HCT116 (cell line): ENCODE measurements around the gene PRPF40A. TPM values are rescaled to one million over a fixed set of nuclear protein-coding genes. Genes with fewer than 3 reads are reported as not detected.

Experiments used
- ATAC-seq: fragments of 200-7000 bp; cut with Tn5 transposase; 2 replicates; pipeline ENCODE4 v1.9.1; 2020; ENCODE audit warnings: mild to moderate bottlenecking, moderate library complexity
- BruUV-seq: library from RNA; stranded (reverse); fragments of 400-500 nt; replicated peaks from 2 replicates; lab custom pipeline; 2021; lab: Mats Ljungman, UMichigan
- CTCF ChIA-PET: fragments of 300-600 bp; sonication (Branson Sonifier 250); formaldehyde crosslinking; loops from one replicate; lab custom pipeline; 2021; ENCODE audit warnings: antibody characterized with exemption; lab: Charles Lee
- POLR2A ChIA-PET: fragments of 300-600, 350-600 bp; sonication (Branson Sonifier 250); formaldehyde crosslinking; loops from one replicate; lab custom pipeline; 2021; ENCODE audit warnings: antibody characterized with exemption; lab: Charles Lee
- RAD21 ChIA-PET, 2 experiments: fragments of 300-600 bp; sonication (Branson Sonifier 250); formaldehyde crosslinking; loops; one replicate each; lab custom pipeline; 2023; ENCODE audit warnings: low total read pairs in 2 of 2; ENCODE audit not compliant: uncharacterized antibody in 2 of 2, unreplicated experiment in 2 of 2, low non-redundant PET in 1 of 2; lab: Charles Lee
- DNase-seq: peaks from one replicate; pipeline ENCODE4 v3.0.0-alpha.2; 2010; ENCODE audit warnings: low read depth, low spot score
- H2AFZ ChIP-seq: fragments of 200-600 bp; shearing (Covaris generic), sonication (generic); 2 replicates; pipeline ENCODE4 v1.6.1; 2017; ENCODE audit warnings: low read depth, mixed run types, mixed read lengths, antibody characterized with exemption, low read length; ENCODE audit not compliant: poor library complexity, severe bottlenecking
- H3K27ac ChIP-seq: 2 replicates; pipeline ENCODE4 v1.5.1; 2012; ENCODE audit warnings: low read depth, low read length
- H3K27me3 ChIP-seq: fragments of 200-600 bp; sonication (generic); 2 replicates; pipeline ENCODE4 v1.6.1; 2016; ENCODE audit warnings: mixed run types, low read length, mixed read lengths; ENCODE audit not compliant: insufficient read depth
- H3K36me3 ChIP-seq, 2 experiments: fragments of 200-500 bp in 1 of 2; fragments of 200-600 bp in 1 of 2; sonication (Bioruptor generic) in 1 of 2; sonication (generic) in 1 of 2; 2 replicates each; pipeline versions ENCODE4 v1.5.1 to v1.6.1; 2014 to 2016; ENCODE audit warnings: low read length in 2 of 2, inconsistent platforms in 1 of 2, mixed read lengths in 1 of 2, mixed run types in 1 of 2; ENCODE audit not compliant: insufficient read depth in 2 of 2, control insufficient read depth in 1 of 2
- H3K4me1 ChIP-seq, 2 experiments: fragments of 200-600 bp in 1 of 2; sonication (generic) in 1 of 2; 2 replicates each; pipeline versions ENCODE4 v1.5.1 to v1.6.1; 2012 to 2017; ENCODE audit warnings: low read length in 2 of 2, inconsistent platforms in 1 of 2, mild to moderate bottlenecking in 1 of 2, mixed read lengths in 1 of 2, mixed run types in 1 of 2, moderate library complexity in 1 of 2; ENCODE audit not compliant: insufficient read depth in 2 of 2, control insufficient read depth in 1 of 2
- H3K4me2 ChIP-seq: fragments of 200-600 bp; sonication (generic); 2 replicates; pipeline ENCODE4 v1.6.1; 2017; ENCODE audit warnings: mixed run types, low read length, mixed read lengths
- H3K4me3 ChIP-seq, 2 experiments: fragments of 200-600 bp in 1 of 2; sonication (generic) in 1 of 2; replicated peaks in 1 of 2; 2 replicates each; pipeline ENCODE4 v1.5.1; 2011 to 2016; ENCODE audit warnings: low read length in 2 of 2, control low read depth in 1 of 2, low read depth in 1 of 2, mild to moderate bottlenecking in 1 of 2, mixed read lengths in 1 of 2, mixed run types in 1 of 2
- H3K79me2 ChIP-seq: fragments of 200-600 bp; sonication (generic); 2 replicates; pipeline ENCODE4 v1.6.1; 2017; ENCODE audit warnings: mild to moderate bottlenecking, mixed run types, low read length, moderate library complexity, mixed read lengths; ENCODE audit not compliant: insufficient read depth
- H3K9ac ChIP-seq: fragments of 200-600 bp; sonication (generic); 2 replicates; pipeline ENCODE4 v1.6.1; 2016; ENCODE audit warnings: low read length, mixed read lengths
- H3K9me2 ChIP-seq: fragments of 200-600 bp; sonication (generic), shearing (Covaris generic); 2 replicates; pipeline ENCODE4 v1.6.1; 2017; ENCODE audit warnings: mixed run types, mild to moderate bottlenecking, moderate library complexity; ENCODE audit not compliant: insufficient read depth
- H3K9me3 ChIP-seq, 2 experiments: fragments of 200-500 bp in 1 of 2; fragments of 200-600 bp in 1 of 2; sonication (Bioruptor generic) in 1 of 2; sonication (generic) in 1 of 2; 2 replicates each; pipeline ENCODE4 v1.6.1; 2014 to 2017; ENCODE audit warnings: low read length in 2 of 2, mixed read lengths in 2 of 2, inconsistent platforms in 1 of 2, low read depth in 1 of 2, mild to moderate bottlenecking in 1 of 2, mixed run types in 1 of 2, moderate library complexity in 1 of 2; ENCODE audit not compliant: control insufficient read depth in 1 of 2, insufficient read depth in 1 of 2
- H4K20me1 ChIP-seq: fragments of 200-600 bp; sonication (generic), shearing (Covaris generic); 2 replicates; pipeline ENCODE4 v1.6.1; 2017; ENCODE audit warnings: mixed run types, mild to moderate bottlenecking, moderate library complexity; ENCODE audit not compliant: insufficient read depth
- CBX3 ChIP-seq: IDR thresholded peaks from 2 replicates; pipeline ENCODE4 v1.6.1; 2012; ENCODE audit warnings: low read depth
- EGR1 ChIP-seq: IDR thresholded peaks from 2 replicates; pipeline ENCODE4 v1.6.1; 2012; ENCODE audit warnings: low read depth
- ELF1 ChIP-seq: IDR thresholded peaks from 2 replicates; pipeline ENCODE4 v1.6.1; 2012; ENCODE audit warnings: low read depth, borderline replicate concordance
- FOSL1 ChIP-seq: IDR thresholded peaks from 2 replicates; pipeline ENCODE4 v1.6.1; 2012; ENCODE audit warnings: low read depth
- MAX ChIP-seq: IDR thresholded peaks from 2 replicates; pipeline ENCODE4 v1.6.1; 2012
- POLR2AphosphoS5 ChIP-seq: IDR thresholded peaks from 2 replicates; pipeline ENCODE4 v1.6.1; 2011; ENCODE audit warnings: mild to moderate bottlenecking, low read depth, low read length, moderate library complexity
- REST ChIP-seq: IDR thresholded peaks from 2 replicates; pipeline ENCODE4 v1.6.1; 2012; ENCODE audit warnings: low read depth
- SIN3A ChIP-seq: IDR thresholded peaks from 2 replicates; pipeline ENCODE4 v1.6.1; 2012; ENCODE audit warnings: low read depth
- SP1 ChIP-seq: IDR thresholded peaks from 2 replicates; pipeline ENCODE4 v1.6.1; 2012; ENCODE audit warnings: low read depth
- ZFX ChIP-seq: fragments of 450-650 bp; IDR thresholded peaks from 2 replicates; pipeline ENCODE4 v1.6.1; 2017
- intact Hi-C: fragments of 100-400 bp; cut with micrococcal nuclease; formaldehyde crosslinking; loops from 2 replicates; pipeline ENCODE4 v1.10.0; 2022
- total RNA-seq: library from RNA; stranded (reverse); gene quantifications from one replicate; pipeline ENCODE4 v1.2.1, GENCODE V29; 2021; ENCODE audit not compliant: unreplicated experiment
- TF ChIP-seq, protein P1 (sequence below): IDR thresholded peaks from 2 replicates; pipeline ENCODE4 v1.6.1; 2012
- TF ChIP-seq, protein P2 (sequence below): IDR thresholded peaks from 2 replicates; pipeline ENCODE4 v1.6.1; 2011; ENCODE audit warnings: mild to moderate bottlenecking, low read length, moderate library complexity; ENCODE audit not compliant: insufficient replicate concordance; ENCODE audit errors: extremely low read depth

PRPF40A gene
- total RNA-seq, 1 experiment from 2014 or later, result 171 TPM

DNA sequence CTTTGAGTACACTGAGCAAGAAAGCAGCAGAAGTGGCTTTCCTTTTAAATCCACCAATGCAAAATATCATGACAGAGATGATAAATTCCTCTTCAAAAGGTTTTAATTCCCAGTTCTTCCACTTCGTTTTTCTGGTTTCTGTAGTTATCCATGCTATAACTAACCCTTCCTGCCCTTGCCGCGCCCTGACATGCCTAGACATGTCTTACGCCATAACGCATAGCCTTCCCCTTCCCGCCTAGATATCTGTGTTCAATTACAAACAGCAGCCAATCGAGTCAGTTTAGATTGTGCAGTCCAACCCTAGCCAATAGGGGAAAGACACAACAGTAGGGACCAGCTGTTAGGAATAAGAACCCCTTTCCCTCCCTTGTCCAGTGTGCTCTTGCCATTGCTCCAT, 16.1 kb downstream of the PRPF40A start:
- Histone ChIP-seq H3K4me3 (no peak overlapping the region), H3K9me2 (no peaks in the 10 kb centered on the region), H4K20me1 (peaks cover 38% of the 10 kb centered on the region; the same call in 1 of the 2 replicates), H2AFZ (no peak overlapping the region), H3K27me3 (no peaks in the 10 kb centered on the region), H3K27ac (peak overlapping the region; percentile 25; the same call in 1 of the 2 replicates), H3K79me2 (peaks cover 100% of the 10 kb centered on the region), H3K9me3 (peaks cover 0 to 3% of the 10 kb centered on the region in 2 experiments; a peak in 1 of 4 replicates), H3K9ac (no peak overlapping the region), H3K36me3 (no peaks in the 10 kb centered on the region), H3K4me2 (no peak overlapping the region), H3K4me1 (no peaks in the 10 kb centered on the region)
- DNase-seq (no peak), ATAC-seq (no peak)
- no TSS peak for BruUV-seq
- ChIA-PET POLR2A (no interaction called here), CTCF (no interaction called here), RAD21 (no interaction called here)
- intact Hi-C loops, result no loop called here
- no peak for TF ChIP-seq FOSL1
- no peak for TF ChIP-seq ZFX
- TF ChIP-seq MAX, result no peak
- TF ChIP-seq CBX3, result no peak
- TF ChIP-seq ELF1, result no peak
- TF ChIP-seq, protein P1, sequence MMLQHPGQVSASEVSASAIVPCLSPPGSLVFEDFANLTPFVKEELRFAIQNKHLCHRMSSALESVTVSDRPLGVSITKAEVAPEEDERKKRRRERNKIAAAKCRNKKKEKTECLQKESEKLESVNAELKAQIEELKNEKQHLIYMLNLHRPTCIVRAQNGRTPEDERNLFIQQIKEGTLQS, result no peak
- TF ChIP-seq SP1, result no peak
- no peak for TF ChIP-seq SIN3A
- TF ChIP-seq, protein P2, sequence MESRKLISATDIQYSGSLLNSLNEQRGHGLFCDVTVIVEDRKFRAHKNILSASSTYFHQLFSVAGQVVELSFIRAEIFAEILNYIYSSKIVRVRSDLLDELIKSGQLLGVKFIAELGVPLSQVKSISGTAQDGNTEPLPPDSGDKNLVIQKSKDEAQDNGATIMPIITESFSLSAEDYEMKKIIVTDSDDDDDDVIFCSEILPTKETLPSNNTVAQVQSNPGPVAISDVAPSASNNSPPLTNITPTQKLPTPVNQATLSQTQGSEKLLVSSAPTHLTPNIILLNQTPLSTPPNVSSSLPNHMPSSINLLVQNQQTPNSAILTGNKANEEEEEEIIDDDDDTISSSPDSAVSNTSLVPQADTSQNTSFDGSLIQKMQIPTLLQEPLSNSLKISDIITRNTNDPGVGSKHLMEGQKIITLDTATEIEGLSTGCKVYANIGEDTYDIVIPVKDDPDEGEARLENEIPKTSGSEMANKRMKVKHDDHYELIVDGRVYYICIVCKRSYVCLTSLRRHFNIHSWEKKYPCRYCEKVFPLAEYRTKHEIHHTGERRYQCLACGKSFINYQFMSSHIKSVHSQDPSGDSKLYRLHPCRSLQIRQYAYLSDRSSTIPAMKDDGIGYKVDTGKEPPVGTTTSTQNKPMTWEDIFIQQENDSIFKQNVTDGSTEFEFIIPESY, result no peak
- no peak for TF ChIP-seq POLR2AphosphoS5
- no peak for TF ChIP-seq REST
- TF ChIP-seq EGR1, result no peak
